Epithelial cell of prostate (primary cell): ENCODE results near the gene RNF212.
"Not testable (repeated sequence)": the region's sequence is repeated elsewhere in the genome, so short reads cannot be mapped to it uniquely, and the experiment has no call there.

Experiments used
- DNase-seq: peaks from one replicate; pipeline ENCODE4 v3.0.0-alpha.2; 2011; ENCODE audit warnings: low read depth, low spot score
- H3K27ac ChIP-seq: fragments of 450-650 bp; 2 replicates; pipeline ENCODE4 v1.5.1; 2017; ENCODE audit warnings: mild to moderate bottlenecking

The RNF212 gene

DNA sequence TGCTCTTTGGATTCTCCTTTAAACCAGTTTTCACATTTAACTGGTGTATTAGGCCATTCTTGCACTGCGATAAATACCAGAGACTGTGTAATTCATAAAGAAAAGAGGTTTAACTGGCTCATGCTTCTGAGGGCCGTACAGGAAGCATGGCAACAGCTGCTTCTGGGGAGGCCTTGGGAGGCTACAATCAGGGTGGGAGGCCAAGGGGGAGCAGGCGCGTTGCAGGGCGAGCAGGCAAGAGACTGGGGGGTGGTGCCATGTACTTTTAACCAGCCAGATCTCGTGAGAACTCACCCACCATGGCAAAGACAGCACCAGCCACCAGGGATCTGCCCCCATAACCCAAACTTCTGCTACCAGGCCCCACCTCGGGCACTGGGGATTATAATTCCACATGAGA is 38.1 kb downstream of the RNF212 start:
- DNase-seq, result no peak
- no peak overlapping the region for H3K27ac ChIP-seq

DNA sequence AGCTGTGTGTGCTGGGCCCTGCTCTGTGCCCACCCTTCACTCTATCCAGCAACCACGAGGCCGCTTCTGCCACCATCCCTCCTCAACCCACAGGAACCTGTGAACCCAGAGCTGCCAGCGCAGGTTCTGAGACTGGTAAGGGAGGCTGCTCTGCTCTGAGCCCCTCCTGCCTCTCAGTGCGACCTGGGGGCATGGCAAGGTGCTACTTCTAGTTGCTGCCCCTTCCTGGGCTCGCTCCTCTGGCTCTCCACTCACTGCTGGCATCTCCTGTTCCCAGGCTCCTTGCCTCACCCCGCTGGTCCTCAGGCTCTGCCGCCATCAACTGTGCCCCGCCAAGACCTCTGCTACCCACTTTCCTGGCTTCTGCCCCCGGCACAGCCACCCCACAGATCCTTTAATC is 39.3 kb downstream of the RNF212 start:
- H3K27ac ChIP-seq, result no peak overlapping the region
- DNase-seq, result no peak

DNA sequence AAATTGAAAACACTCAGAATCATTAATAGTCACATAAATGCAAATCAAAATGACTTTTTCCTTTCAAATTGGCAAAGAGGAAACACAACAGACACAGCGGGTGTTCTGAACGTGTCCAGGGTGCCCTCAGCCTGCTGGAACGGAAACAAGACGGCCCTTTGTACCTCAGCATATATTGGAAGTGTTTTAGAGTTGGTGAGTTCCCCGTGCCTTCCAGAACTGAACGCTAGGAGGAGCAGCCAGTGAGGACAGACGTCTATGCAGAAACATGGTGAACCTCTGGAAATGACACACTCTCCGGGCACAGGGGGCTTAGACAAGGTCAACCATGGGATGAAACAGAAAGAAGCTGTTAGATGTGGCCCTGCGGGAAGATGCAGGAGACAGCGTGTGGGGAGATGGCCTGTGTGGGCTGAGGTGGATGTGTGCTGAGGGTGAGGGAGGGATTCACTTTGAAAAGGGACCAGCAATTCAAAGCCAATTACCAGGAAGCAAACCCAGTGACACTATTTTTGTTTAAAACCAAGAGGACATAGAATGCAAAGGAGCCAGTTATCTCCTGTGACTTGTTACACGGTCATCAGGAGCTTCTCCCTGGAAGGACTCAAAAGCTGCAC is 40.4 kb downstream of the RNF212 start:
- H3K27ac ChIP-seq, result no peak overlapping the region
- DNase-seq, result no peak

DNA sequence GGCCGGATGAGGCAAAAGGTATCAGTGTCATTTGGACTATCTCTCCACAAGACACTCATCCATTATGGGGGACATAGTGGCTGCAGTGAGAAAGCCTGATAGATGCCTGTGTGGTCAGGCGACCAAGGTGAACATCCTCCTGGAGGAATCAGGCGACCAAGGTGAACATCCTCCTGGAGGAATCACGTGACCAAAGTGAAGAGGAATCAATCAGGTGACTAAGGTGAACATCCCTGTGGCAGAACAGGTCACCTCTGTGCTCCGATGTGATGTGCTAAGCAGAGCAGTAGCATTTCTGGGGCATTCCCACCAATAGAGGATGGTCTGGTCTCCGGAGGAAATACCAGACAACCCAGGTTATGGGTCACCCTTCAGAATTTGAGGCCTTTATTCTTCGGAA is 44.0 kb downstream of the RNF212 start:
- DNase-seq, result no peak
- no peak overlapping the region for H3K27ac ChIP-seq

DNA sequence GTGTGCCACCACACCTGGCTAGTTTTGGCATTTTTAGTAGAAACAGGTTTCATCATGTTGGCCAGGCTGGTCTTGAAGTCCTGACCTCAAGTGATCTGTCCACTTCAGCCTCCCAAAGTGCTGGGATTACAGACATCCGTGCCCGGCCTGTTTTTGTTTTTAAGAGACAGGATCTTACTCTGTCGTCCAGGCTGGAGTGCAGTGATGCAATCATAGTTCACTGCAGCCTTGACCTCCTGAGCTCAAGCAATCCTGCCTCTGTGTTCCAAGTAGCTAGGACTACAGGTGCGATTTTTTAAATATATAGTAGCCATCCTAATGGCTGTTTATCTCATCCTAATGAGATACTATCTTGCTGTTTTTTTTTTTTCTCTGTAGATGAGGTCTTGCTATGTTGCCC is 47.6 kb downstream of the RNF212 start:
- DNase-seq, result no peak

DNA sequence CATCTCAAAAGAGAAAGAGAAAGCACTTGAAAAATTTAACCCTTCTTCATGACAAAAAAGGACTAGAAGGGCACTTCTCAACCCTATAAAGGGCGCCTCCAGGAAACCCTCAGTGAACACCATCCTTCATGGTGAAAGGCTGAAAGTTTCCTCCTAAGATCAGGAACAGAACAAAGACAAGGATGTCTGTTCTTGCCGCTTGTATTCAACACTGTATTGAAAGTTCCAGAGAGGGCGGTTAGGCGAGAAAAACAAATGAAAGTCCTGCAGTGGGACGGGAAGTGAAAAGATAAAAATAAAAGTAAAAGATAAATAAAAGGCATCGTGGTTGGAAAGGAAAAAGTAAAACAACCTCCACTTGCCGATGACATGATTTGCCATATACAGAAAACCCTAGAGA is 50.9 kb downstream of the RNF212 start:
- H3K27ac ChIP-seq, result no peak overlapping the region
- DNase-seq, result no peak

More for the DNA sequence above, 47.6 kb downstream of the RNF212 start:
- H3K27ac ChIP-seq, result no peak overlapping the region

DNA sequence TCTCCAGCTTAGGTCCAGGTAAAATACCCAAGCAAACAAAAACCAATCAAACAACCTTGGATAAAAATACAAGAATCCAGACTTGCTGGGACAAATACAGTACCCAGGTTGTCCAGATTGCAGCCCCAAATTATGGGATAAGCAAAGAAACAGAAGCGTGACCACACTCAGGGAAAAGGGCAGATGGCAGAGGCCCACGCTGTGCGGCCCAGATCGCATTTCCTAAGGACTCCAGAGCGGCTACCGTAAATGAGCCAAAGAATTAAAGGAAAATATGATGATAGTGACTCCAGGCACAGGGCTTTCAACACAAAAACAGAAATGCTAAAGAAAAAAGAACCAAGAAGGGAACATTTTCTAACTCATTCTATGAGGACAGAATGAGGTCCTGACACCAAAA is 51.6 kb downstream of the RNF212 start:
- no peak for DNase-seq
- no peak overlapping the region for H3K27ac ChIP-seq

DNA sequence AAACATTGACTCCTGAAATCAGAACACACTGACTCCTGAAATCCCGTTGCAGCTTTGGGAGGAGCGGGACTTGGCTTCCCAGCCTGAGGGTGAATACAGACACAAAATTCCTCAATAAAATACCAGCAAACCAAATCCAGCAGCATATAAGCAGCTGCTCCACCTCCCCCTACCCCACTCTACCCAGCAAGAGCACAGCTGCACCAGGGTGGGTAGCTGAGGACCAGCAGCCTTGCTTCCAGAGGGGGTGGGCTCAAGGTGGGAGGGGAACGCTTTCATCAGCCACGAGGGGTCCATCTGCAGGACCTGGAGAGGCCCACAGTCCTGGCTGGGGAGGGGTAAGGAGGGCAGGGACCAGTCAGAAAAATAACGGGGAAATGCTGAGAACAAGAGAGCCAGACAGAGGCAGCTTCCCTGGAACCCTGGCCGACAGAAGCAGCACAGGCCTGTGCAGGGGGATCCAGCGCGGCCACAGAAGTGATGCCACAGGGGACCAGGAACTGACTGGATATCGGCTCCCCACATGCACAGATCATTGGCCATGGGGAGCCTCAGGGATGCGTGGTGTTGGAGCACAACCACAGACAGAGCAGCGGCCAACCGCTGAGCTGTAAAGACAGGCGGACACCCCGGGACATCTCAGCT is 52.2 kb downstream of the RNF212 start:
- no peak overlapping the region for H3K27ac ChIP-seq
- no peak for DNase-seq

DNA sequence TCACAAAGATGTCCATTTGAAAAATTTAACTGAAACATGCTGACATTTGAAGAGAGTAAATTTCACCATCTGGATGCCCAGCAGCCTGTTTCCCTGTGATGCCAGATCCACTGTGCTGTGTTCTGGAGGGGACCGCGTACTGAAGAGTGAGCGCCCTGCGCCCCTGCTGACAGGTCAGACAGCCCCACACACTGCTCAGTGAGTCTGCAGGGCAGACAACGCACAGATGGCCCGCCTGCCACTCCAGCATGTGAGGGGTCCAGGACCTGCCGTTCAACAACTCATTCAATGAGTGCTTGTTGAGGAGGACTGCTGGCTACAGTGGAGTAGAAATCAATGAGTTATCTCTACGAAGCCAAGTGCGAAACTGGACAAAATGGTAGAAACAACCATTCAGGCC is 52.7 kb downstream of the RNF212 start:
- no peak for DNase-seq
- H3K27ac ChIP-seq, result no peak overlapping the region

DNA sequence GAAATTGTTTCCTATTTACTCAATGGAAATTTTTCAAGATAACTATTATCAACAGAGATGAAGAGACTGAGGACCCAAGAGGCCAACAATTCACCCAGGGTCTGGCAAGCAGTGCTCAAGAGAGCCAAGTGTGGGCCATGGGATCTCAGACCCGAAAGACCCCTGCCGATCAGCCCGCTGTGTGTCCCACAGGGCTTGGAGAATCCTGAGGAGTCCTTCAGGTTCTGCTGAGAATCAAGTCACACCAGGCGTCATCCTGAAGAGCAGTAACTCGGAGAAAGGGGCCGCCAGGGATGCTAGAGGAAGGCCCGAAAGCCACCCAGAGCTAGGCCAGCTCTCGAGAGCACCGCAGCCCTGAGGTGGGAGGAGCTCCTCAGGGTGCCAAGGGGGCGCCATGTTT is 53.2 kb downstream of the RNF212 start:
- no peak for DNase-seq
- H3K27ac ChIP-seq, result no peak overlapping the region

DNA sequence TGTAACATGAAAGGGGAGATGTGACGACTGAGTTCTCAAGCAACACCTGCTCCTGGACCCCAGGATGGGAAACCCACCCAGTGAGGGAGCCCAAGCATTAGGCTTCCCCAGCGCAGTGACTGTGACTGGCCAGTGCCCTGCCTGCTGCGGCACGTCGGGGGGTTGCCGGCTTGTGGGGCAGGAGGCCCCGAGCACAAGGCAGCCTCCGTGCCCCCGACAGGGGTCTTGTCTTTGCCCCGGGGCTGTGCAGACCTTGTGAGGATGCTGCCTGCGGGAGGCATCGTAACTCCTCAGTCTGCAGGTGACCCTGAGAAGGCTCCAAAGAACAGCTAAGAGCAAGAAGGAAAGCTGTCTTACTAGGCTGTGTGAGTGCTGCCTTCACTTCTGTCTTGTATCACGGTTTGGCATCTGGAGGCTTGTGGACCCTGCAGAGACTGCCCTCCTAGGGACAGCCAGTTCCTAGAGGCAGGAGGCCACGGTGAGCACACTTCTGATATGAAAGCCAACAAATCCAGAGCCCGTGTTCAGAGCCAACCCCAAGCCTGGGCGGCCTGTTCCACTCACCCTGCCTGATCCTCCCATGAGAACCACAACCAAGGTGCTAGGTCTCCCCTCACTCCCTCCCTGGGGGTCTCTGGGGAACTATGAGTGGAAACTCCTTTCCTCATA is 54.2 kb downstream of the RNF212 start:
- no peak for DNase-seq
- H3K27ac ChIP-seq, result no peak overlapping the region

DNA sequence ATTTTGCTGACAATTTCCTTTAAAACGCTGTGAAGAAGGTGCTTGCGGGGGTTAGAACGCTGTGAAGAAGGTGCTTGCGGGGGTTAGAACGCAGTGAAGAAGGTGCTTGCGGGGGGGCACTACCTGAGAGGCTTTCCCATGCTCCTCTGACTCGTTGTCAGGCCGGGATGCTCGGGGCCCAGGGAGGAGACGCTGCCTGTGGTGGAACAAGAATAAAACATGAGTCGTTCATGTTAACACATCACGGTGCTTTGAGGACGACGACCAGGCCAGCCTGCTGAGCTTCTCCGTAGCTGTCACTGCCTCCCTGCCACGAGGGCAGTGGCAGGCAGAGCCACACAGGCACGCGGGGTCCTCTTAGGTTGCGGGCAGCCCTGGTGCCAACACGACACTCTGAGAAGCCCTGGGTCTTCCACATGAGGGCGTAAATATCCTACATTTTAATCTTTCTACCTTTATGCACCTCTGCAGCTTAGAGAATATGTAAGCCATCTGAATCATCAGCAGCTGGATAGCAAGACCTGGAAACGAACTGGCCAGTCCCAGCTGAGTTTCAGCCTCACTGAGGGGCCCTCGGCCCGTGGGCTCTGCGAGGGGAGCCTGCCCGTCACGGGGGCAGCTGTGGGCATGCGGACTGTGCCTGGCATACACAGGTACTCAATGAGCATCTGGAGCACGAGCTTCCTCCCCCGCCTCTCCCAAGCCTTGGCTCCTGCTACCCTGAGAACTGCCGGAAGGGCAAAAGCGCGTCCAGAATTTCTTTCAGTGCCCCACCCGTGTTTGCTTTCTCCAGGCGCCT is 55.0 kb downstream of the RNF212 start:
- H3K27ac ChIP-seq, result no peak overlapping the region
- no peak for DNase-seq

DNA sequence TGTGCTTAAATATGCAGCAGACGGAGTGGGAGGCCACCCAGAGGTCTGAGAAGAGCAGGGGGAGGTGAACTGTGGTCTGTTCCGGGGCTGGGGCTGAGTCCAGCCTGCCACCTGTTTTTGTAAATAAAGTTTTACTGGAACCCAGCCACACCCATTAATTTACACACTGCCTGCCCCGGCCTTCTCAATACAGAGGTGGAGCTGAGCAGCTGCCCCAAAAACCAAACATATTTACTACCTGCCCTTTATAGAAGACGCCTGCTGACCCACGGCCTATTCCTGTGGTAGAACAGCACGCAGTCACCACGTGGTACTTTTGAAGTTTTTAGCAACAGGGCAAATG is 56.0 kb downstream of the RNF212 start:
- no peak for DNase-seq
- H3K27ac ChIP-seq, result no peak overlapping the region

DNA sequence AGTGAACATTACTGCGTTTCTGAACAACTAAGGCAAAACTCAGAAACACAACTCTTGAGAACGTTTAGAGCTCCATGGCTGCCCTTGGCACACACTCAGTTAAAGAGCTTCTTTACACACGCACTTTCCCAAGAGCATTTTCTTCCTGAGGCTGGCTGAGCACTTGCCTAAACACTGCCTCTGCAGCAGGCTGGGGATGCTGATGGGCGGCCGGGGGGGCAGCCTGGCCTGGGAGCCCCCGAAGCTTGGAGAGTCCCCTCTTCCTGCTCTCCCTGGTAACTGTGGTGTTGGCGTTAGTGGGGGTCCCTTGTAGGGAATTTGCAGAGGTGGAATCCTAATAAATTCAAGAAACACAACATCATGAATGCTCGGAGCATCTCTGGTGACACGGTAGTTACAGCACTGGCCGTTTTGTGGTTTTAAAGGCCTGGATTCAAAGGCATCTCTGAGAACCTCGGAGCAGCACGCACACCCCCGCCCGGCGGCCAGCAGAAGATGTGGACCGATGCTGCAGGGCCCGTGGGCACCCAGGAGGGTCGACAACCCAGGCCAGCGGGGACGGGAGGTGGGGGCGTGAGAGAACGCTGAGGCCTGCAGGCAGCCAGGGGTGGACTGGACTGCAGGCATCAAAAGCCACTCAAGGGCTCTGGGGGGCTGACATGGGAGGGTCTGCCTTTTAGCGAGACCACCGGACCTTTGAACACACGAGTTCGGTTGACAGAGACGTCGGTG is 56.5 kb downstream of the RNF212 start:
- no peak for DNase-seq
- H3K27ac ChIP-seq, result no peak overlapping the region

DNA sequence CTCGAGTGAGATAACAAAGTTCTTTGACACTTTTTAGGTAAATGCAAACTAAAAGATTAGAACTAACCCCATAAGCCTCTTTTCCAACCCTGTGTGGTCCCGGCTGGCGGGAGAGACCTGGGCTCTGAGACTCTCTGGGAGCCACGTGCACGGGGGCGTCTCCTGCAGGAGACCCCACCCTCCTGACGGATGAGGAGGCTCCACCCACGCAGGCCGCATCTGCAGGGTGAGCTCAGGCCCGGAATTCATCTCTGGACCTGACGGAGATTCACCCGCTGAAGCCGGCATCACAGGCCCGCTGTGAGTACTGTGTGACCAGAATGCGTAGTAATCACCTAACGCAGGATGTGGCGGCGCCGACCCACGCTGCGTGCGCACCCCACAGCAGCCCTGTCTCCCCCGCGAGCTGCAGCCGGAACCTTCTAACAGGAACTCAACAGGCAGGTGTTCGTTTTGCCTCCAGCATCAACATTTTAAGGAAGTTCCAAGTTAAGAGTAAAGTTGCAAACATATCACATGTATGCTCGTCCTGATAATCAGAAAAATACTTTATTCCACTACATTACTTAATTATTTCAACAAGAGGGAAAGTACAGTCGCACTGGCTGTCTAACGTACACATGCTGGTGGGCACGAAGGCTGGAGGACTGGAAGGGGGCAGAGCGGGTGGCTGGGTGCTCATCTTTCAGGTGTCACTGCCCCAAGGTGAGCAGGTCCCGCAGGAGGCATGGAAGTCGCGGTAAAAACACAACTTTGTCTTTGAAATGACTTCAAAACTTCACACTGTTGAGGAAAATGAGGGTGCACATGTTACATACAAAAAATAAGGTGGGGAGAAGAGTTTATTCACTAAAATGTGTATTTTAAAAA is 57.4 kb downstream of the RNF212 start:
- no peak for DNase-seq
- H3K27ac ChIP-seq, result no peak overlapping the region

DNA sequence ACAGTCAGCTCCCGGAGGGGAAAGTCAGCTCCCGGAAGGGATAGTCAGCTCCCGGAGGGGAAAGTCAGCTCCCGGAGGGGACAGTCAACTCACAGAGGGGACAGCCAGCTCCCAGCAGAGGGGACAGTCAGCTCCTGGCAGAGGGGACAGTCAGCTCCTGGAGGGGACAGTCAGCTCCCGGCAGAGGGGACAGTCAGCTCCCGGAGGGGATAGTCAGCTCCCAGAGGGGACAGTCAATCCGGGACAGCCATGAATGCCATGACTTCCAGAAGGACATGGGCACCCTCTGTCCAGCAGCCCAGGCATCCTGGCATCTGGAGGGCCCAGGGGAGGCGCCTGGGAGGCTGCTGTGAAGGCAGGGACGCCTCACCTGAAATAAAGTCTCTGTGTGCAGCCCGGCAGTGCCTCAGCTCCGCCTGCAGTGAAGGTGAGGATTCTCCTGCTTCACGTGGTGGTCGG is 58.1 kb downstream of the RNF212 start:
- H3K27ac ChIP-seq, DNase-seq: not testable (repeated sequence)

DNA sequence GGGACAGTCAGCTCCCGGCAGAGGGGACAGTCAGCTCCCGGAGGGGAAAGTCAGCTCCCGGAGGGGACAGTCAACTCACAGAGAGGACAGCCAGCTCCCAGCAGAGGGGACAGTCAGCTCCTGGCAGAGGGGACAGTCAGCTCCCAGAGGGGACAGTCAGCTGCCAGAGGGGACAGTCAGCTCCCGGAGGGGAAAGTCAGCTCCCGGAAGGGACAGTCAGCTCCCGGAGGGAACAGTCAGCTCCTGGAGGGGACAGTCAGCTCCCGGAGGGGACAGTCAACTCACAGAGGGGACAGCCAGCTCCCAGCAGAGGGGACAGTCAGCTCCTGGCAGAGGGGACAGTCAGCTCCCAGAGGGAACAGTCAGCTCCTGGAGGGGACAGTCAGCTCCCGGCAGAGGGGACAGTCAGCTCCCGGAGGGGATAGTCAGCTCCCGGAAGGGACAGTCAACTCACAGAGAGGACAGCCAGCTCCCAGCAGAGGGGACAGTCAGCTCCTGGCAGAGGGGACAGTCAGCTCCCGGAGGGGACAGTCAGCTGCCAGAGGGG is 58.6 kb downstream of the RNF212 start:
- not testable (repeated sequence) for H3K27ac ChIP-seq, DNase-seq

DNA sequence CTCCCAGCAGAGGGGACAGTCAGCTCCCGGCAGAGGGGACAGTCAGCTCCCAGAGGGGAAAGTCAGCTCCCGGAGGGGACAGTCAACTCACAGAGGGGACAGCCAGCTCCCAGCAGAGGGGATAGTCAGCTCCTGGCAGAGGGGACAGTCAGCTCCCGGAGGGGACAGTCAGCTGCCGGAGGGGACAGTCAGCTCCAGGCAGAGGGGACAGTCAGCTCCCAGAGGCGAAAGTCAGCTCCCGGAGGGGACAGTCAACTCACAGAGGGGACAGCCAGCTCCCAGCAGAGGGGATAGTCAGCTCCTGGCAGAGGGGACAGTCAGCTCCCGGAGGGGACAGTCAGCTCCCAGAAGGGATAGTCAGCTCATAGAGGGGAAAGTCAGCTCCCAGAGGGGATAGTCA is 59.5 kb downstream of the RNF212 start:
- H3K27ac ChIP-seq, DNase-seq: not testable (repeated sequence)

DNA sequence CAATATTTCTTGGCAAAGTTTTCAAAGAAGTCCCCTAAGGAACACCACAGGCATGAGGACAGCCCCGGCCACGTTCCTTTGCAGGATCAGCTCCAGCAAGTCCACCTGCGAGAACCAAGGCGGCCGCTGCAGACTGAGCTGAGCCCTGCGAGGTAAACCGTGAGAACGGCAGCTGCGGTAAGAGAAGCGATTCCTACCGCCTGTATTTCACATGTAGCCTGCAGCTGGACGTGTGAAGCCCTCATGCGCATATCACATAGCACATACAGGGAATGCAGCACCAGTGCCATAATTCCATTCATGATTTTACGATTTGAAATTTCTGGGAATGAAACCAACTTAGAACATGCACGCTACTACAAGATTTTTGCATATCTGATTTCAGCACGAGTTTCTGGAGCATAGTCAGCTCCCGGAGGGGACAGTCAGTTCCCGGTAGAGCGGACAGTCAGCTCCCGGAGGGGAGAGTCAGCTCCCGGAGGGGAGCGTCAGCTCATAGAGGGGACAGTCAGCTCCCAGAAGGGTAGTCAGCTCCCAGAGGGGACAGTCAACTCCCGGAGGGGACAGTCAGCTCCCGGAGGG is 60.2 kb downstream of the RNF212 start:
- H3K27ac ChIP-seq, result no peak overlapping the region

More for the DNA sequence above, 60.2 kb downstream of the RNF212 start:
- no peak for DNase-seq
